ENCODE data around the gene GRPEL1. TPM values are rescaled to one million over a fixed set of nuclear protein-coding genes. Genes with fewer than 3 reads are reported as not detected.

The GRPEL1 gene
- total RNA-seq, 1 experiment from 2014 or later: 40.7 TPM

DNA sequence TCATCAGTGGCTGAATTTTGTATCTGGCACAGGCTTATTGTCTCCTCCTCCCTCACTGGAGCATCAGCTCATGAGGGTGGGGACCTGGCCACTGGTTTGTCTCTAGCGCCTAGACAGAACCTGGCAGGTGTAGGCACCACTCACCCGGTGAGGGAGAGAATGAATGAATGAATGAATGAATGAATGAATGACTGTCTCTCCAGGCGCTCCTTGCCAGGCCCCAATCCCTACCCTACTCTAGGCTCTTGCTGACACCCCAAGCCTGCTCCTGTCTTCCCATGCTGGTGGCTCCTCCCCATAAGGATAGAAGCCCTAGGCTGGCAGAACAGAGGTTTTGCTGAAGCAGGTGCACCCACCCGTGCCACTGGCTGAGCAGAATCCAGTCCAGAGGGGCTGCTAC, 41.3 kb upstream of the GRPEL1 start:
- no peaks in the 10 kb centered on the region; a peak in 1 of 7 replicates for H3K36me3 Mint-ChIP-seq (ENCODE audit: insufficient read depth in 1 of 3, low read depth in 3 of 3)
- H3K27ac ChIP-seq (ENCODE audit: insufficient read length, low read depth, low read length): no peak overlapping the region

More for the DNA sequence above, 41.3 kb upstream of the GRPEL1 start:
- no peak overlapping the region for H4K8ac ChIP-seq (replicated peaks; ENCODE audit: insufficient read length, low read depth, low read length)
- no peak overlapping the region for H3K9ac ChIP-seq (ENCODE audit: extremely low read depth, insufficient read length, low read length)
- no peaks in the 10 kb centered on the region for H3K79me2 ChIP-seq (ENCODE audit: insufficient read depth, low read length)
- H2BK120ac ChIP-seq (ENCODE audit: low read depth, low read length, poor library complexity, severe bottlenecking): no peak overlapping the region
- H2AK5ac ChIP-seq (ENCODE audit: insufficient read length, low read length): no peak overlapping the region
- no peak overlapping the region for H3K14ac ChIP-seq (ENCODE audit: insufficient read depth, low read length)
- no peaks in the 10 kb centered on the region for H3K79me1 ChIP-seq (ENCODE audit: insufficient read depth, low read depth, low read length, poor library complexity, severe bottlenecking)
- peaks cover 2 to 3% of the 10 kb centered on the region in 2 experiments; a peak in 2 of 4 replicates for H3K4me1 Mint-ChIP-seq
- no peak overlapping the region for H3T11ph ChIP-seq (ENCODE audit: low read length)
- H2AFZ ChIP-seq (ENCODE audit: low read length): no peak overlapping the region
- H3K18ac ChIP-seq (ENCODE audit: insufficient read length, low read depth, low read length): no peak overlapping the region
- no peak overlapping the region for H2BK12ac ChIP-seq (ENCODE audit: insufficient read length, low read depth, low read length)
- H3K4ac ChIP-seq (ENCODE audit: low read depth, low read length): no peak overlapping the region
- no peak overlapping the region for H2BK20ac ChIP-seq (ENCODE audit: low read depth, low read length, poor library complexity, severe bottlenecking)
- DNase-seq: no peak
- TF ChIP-seq, protein P1, sequence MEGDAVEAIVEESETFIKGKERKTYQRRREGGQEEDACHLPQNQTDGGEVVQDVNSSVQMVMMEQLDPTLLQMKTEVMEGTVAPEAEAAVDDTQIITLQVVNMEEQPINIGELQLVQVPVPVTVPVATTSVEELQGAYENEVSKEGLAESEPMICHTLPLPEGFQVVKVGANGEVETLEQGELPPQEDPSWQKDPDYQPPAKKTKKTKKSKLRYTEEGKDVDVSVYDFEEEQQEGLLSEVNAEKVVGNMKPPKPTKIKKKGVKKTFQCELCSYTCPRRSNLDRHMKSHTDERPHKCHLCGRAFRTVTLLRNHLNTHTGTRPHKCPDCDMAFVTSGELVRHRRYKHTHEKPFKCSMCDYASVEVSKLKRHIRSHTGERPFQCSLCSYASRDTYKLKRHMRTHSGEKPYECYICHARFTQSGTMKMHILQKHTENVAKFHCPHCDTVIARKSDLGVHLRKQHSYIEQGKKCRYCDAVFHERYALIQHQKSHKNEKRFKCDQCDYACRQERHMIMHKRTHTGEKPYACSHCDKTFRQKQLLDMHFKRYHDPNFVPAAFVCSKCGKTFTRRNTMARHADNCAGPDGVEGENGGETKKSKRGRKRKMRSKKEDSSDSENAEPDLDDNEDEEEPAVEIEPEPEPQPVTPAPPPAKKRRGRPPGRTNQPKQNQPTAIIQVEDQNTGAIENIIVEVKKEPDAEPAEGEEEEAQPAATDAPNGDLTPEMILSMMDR (conservative IDR thresholded peaks at IDR 0.05): no peak
- H3K27me3 ChIP-seq (ENCODE audit: insufficient read depth, low read length): no peaks in the 10 kb centered on the region
- H3K23me2 ChIP-seq (ENCODE audit: insufficient read length, low read depth, low read length, poor library complexity, severe bottlenecking): no peaks in the 10 kb centered on the region
- peaks cover 30% of the 10 kb centered on the region for H3K27me3 Mint-ChIP-seq (ENCODE audit: low read depth)
- no peak overlapping the region for H3K23ac ChIP-seq (ENCODE audit: insufficient read length, low read depth, low read length)
- H3K9me3 ChIP-seq (ENCODE audit: control insufficient read depth, low read depth, low read length): no peaks in the 10 kb centered on the region
- H3K4me2 ChIP-seq (ENCODE audit: insufficient read depth, insufficient read length, low read length): no peak overlapping the region
- H3K56ac ChIP-seq (ENCODE audit: insufficient read length, low read depth, low read length): no peak overlapping the region
- no peak overlapping the region for H2BK15ac ChIP-seq (ENCODE audit: low read depth, low read length)
- no peaks in the 10 kb centered on the region for H4K20me1 ChIP-seq (ENCODE audit: control insufficient read depth, insufficient read depth, insufficient read length)
- no peak overlapping the region for H3K27ac Mint-ChIP-seq
- WGBS (ENCODE audit: extremely low coverage, insufficient read length, low lambda C conversion rate): no CpG with 5 or more reads among the region's 4 CpGs
- H2BK5ac ChIP-seq (ENCODE audit: insufficient read length, low read length): no peak overlapping the region
- peaks cover 0 to 4% of the 10 kb centered on the region in 2 experiments; a peak in 2 of 5 replicates for H3K9me3 Mint-ChIP-seq
- H3K4me3 Mint-ChIP-seq: no peak overlapping the region; a peak in 1 of 5 replicates
- H4K5ac ChIP-seq (ENCODE audit: insufficient read length, low read depth, low read length): no peak overlapping the region
- no peak overlapping the region for H4K91ac ChIP-seq (ENCODE audit: insufficient read length, low read depth, low read length)
- no peaks in the 10 kb centered on the region for H3K4me1 ChIP-seq (ENCODE audit: insufficient read depth, low read length)

Data from H9 (cell line).